ENCODE results near the gene ACOXL. TPM values are rescaled to one million over a fixed set of nuclear protein-coding genes. Genes with fewer than 3 reads are reported as not detected.
"Not testable (repeated sequence)": the region's sequence is repeated elsewhere in the genome, so short reads cannot be mapped to it uniquely, and the experiment has no call there.

ACOXL gene
- not detected for total RNA-seq

DNA sequence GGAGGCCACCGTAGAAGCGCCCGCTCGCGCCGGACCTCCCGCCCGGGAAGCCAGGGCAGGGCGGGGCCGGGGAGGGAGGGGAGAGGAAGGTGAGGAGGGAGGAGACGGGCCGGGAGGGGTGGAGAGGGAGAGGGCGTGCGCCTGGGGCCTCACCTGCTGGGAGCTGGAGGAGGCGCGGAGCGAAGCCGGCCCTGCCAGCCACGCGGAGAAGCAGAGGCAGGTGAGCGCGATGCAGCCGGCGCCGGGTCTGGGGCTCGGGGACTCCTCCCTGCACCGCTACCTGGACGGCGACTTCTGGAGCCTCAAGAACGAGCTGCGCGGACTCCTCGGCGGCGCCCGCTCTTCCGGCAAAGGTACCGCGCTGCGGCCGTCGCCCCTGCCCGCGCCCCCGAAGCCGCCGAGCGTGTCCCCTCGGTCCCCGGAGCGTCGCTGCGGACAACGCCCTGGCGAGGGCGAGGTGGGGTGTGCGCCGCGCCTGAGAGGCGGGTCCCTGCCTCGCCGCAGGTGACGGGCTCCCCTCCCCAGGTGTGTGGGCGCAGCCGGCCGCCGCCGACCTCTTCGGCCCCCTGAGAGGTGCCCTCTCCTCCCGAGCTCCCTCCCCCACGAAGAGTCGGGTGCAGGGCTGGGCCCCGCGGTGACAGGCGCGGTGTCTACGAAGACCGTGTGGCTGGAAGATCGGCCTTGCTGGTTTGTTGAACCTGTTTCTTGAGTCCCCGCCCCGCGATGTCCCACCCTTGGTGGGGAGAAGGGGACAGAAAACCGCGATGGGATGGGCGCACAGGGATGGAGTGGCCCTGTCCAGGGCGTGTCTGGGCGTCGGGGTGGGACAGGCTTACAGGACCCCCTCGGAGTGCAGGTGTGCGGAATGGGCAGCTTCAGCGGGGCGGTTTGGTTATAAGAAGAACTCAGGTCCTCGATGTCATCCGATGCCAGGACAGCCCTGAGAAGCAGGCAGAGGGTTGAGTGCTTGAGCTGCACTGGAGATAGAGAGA, at the start of gene ACOXL:
Gene ACOXL, plus strand, starts transcription at position 152 of the 992 bp plus-strand sequence. CDS start 35,817 bp downstream, outside the sequence.
- Histone ChIP-seq H3K27ac (no peak within 1 kb of the TSS), H3K27me3 (peaks cover 6 to 88% (median 19%) of the 10 kb centered on the region in 4 donors)
- WGBS, 2 donors, result 3 to 12% methylated on average over 7 to 8 of the region's 94 CpGs

DNA sequence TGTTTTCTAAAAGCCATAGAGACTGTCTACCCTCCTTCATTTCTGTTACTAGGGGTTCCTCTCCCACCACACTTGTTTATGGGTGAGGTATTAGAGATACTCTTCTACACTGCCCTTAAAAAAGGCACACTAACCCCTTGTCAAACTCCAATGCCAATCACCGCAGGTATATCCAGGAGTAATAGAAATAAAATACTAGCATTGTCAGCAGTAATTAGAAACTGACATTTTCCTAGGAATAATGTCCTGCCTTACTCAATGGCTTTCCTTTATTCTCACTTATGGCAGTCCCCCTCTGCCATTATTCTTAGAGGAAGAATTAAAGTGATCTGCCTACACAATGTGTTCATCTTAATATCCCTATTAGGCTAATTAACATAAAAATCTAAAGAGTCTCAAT, 49.5 kb upstream of the ACOXL start:
- Histone ChIP-seq H3K4me3 (no peak overlapping the region), H3K4me1 (peaks cover 0 to 13% (median 5%) of the 10 kb centered on the region in 3 donors), H3K36me3 (no peaks in the 10 kb centered on the region), H3K9me3 (peaks cover 0 to 11% (median 0%) of the 10 kb centered on the region in 3 donors), H3K27ac (no peak overlapping the region), H3K27me3 (peaks cover 0 to 8% (median 1%) of the 10 kb centered on the region in 4 donors)
- DNase-seq, result no peak
- TF ChIP-seq, protein P1, sequence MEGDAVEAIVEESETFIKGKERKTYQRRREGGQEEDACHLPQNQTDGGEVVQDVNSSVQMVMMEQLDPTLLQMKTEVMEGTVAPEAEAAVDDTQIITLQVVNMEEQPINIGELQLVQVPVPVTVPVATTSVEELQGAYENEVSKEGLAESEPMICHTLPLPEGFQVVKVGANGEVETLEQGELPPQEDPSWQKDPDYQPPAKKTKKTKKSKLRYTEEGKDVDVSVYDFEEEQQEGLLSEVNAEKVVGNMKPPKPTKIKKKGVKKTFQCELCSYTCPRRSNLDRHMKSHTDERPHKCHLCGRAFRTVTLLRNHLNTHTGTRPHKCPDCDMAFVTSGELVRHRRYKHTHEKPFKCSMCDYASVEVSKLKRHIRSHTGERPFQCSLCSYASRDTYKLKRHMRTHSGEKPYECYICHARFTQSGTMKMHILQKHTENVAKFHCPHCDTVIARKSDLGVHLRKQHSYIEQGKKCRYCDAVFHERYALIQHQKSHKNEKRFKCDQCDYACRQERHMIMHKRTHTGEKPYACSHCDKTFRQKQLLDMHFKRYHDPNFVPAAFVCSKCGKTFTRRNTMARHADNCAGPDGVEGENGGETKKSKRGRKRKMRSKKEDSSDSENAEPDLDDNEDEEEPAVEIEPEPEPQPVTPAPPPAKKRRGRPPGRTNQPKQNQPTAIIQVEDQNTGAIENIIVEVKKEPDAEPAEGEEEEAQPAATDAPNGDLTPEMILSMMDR (IDR thresholded peaks at IDR 0.05), result no peak
- TF ChIP-seq POLR2A (IDR thresholded peaks at IDR 0.05), result no peak
- intact Hi-C loops (cut with DNase I), result no loop called here
- 100% methylated on average over 1 of the region's 1 CpG for WGBS, 2 donors

More for the DNA sequence above, at the start of gene ACOXL:
- H3K36me3 ChIP-seq, result no peaks in the 10 kb centered on the region
- TF ChIP-seq POLR2A (IDR thresholded peaks at IDR 0.05), result no peak
- TF ChIP-seq, protein P1 (IDR thresholded peaks at IDR 0.05), result no peak
- peak within 1 kb of the TSS; percentile 1 to 63 (median 24) for H3K4me3 ChIP-seq
- DNase-seq, result no peak
- peaks cover 10 to 15% (median 11%) of the 10 kb centered on the region in 3 donors for H3K4me1 ChIP-seq
- no peaks in the 10 kb centered on the region for H3K9me3 ChIP-seq
- intact Hi-C loops (cut with DNase I), result no loop called here

DNA sequence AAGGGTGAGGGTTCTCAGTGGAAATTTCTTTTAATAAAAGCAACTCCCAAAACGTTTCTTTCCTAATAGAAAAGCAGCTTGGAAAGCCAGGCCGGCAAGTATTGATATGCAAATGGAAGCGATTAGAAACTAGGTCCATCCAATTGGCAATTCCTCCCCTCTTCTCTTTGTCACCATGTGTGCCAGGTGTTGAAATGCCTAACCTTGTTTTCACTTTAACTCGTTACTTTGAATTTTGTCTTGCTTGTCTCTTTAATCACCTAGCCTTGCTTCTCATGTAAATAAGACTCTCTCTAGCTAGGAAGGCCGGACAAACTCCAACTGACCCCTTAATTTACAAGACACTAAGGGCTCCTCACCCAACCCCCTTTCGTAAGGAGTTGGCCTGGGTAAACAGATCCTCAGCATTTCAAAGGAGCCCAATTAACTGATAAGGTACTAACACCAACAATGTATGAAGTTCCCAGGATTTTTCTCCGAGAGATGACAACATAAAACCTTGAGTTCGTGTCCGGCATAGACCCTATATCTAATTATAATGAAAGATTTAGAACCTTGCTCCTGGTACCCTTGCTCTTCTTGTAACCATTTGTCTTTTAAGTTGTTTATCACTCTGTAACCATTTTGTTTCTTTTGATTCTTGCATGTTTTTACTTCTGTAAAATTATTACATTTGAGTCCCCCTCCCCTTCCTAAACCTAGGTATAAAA, 44.4 kb upstream of the ACOXL start:
- H3K27ac ChIP-seq; H3K4me1 ChIP-seq; intact Hi-C loops (cut with DNase I); H3K36me3 ChIP-seq; DNase-seq; H3K4me3 ChIP-seq: not testable (repeated sequence)
- Histone ChIP-seq H3K9me3 (peaks cover 0 to 11% (median 0%) of the 10 kb centered on the region in 3 donors), H3K27me3 (peaks cover 0 to 35% (median 1%) of the 10 kb centered on the region in 4 donors)
- 37 to 46% methylated on average over 9 of the region's 9 CpGs for WGBS, 2 donors

DNA sequence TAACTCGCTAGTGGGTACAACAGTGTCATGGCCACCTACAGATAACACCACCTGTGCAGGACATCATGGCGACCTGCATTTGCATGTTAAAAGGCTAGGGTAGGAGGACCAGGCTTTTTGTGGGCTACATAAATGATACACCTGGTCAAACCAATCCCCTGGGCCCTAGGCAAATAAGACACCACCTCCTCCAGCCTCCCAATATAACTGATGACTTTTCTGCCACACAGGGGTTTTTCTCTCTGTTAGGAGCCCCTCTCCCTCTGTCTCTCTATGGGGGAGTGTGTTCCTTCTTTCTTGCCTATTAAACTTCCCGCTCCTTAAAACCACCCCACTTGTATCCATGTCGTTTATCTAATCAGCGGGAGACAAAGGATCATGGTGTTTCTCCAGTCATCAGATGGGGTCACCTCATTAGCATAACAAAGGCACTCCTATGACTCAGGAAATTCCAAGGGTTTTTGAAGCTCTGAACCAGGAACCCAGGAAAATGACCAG, 43.7 kb upstream of the ACOXL start:
- Histone ChIP-seq H3K9me3 (peaks cover 0 to 11% (median 0%) of the 10 kb centered on the region in 3 donors), H3K27me3 (peaks cover 0 to 35% (median 1%) of the 10 kb centered on the region in 4 donors), H3K36me3 (no peaks in the 10 kb centered on the region), H3K4me3 (no peak overlapping the region), H3K27ac (no peak overlapping the region), H3K4me1 (no peaks in the 10 kb centered on the region)
- 22% methylated on average over 4 to 5 of the region's 5 CpGs for WGBS, 2 donors
- intact Hi-C loops (cut with DNase I), result no loop called here
- TF ChIP-seq, protein P1 (IDR thresholded peaks at IDR 0.05), result no peak
- TF ChIP-seq POLR2A (IDR thresholded peaks at IDR 0.05), result no peak
- DNase-seq, result no peak

DNA sequence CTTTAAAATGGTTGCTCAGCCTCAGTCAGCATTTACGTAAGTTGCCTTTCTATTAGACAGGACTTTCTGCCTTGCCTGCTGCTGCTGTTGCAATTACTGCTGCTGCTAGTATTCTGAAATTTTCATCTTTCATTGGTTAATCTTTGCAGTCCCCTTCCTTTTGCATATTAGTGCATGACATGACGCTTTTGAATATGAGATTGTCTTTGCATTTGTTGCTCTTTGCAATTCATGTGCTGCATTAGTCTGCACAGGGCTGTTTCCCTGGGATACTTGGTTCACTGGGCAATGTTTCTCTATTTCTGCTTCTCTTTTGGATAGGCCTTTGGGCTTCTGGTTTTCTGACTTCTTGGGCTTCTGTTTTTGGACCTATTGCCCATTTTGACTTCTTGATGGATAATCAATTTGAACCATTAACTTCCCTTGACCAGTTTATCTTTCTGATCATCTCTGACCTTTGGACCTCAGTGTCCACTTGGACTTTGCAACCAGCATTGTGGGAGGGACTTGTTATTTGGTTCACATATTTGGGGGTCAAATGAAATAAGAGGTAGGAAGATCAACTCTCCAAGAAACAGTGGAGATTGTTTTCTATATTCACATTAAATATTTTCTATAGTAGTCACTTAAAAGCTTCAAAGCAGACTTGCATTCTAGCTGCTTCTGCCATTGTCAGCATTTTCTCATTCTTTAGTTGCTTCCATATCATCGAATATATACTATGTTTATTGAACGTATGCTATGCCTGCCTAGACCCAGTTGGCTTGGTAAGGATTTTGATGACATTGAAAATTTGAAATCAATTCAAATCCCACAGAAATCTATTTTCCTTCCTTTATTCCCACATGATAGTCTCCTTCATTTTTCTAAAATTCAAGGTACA, 42.0 kb upstream of the ACOXL start:
- Histone ChIP-seq H3K27ac (no peak overlapping the region), H3K27me3 (peaks cover 0 to 35% (median 1%) of the 10 kb centered on the region in 4 donors), H3K4me3 (no peak overlapping the region), H3K4me1 (no peaks in the 10 kb centered on the region), H3K9me3 (peaks cover 0 to 11% (median 0%) of the 10 kb centered on the region in 3 donors), H3K36me3 (no peaks in the 10 kb centered on the region)
- DNase-seq, result no peak
- 81 to 86% methylated on average over 4 of the region's 4 CpGs for WGBS, 2 donors
- TF ChIP-seq, protein P1 (IDR thresholded peaks at IDR 0.05), result no peak
- TF ChIP-seq POLR2A (IDR thresholded peaks at IDR 0.05), result no peak
- intact Hi-C loops (cut with DNase I), result no loop called here

Data from esophagus squamous epithelium (tissue), 5 donors.